HG03045 (cell line): ENCODE results near the gene PEX26.

Experiments used
- ATAC-seq: cut with Tn5 transposase; IDR thresholded peaks from one replicate; pipeline ENCODE4 v1.9.1; 2021; ENCODE audit warnings: mild to moderate bottlenecking, moderate library complexity; ENCODE audit not compliant: unreplicated experiment

Gene PEX26

DNA sequence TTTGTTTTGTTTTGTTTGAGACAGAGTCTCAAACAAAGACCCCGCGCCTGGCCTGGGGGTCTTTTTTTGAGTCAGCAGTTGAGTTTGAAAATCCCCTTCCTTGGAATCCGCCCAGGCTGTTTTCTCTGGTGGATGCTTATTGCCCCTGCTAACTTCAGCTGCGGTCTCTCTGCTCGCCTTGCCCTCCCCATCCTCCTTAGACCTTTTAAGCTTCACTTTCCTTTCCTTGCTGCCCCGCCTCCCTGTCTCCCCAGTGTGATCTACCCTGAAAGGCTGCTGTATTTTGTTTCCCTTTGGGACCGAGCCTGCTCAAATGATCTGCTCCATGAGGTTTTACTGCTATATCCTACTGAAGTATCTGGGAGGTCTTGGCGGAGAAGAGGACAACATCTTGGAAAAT, 74.7 kb downstream of the PEX26 start:
- ATAC-seq, result no peak

DNA sequence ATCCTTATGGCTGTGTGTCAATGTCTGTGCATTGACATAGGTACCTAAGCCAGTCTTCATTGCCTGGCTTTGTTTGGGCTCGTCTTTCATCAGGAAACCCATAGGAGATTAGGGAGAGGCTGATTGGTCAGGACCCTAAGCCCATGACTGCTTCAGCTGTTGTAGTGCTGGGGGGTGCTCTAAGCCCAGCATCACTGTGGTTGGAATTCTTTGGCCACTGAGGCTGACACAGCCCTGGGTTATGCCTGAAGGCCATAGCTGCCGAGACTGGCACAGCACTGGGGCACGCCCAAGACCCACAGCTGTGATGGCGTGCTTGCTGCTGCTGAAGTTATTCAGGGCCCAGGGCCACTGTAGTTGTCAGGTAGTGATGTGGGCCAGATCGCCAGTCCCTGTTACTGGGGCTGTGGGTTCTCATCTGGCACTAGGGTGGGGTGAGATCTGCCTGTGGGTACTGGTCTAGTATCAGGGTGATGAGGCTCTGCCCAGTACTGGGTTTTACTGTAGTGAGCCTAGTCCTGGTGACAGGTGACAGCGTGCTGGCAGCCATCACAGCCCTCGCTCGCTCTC, 77.1 kb downstream of the PEX26 start:
- no peak for ATAC-seq
